DOHH2 (cell line): ENCODE measurements around the gene CAPZB.

Experiments used
- EZH2phosphoT487 ChIP-seq: fragments of 200-600 bp; sonication (generic); IDR thresholded peaks from 2 replicates; pipeline ENCODE4 v1.6.1; 2017; ENCODE audit warnings: borderline replicate concordance, mild to moderate bottlenecking, antibody characterized with exemption, low read length, moderate library complexity, mixed read lengths
- TF ChIP-seq, protein P1 (sequence below): fragments of 200-600 bp; sonication (generic); IDR thresholded peaks from one replicate; pipeline ENCODE4 v1.5.1; 2014; ENCODE audit warnings: antibody characterized with exemption, mild to moderate bottlenecking, low read depth, low read length; ENCODE audit not compliant: poor library complexity, severe bottlenecking

DNA sequence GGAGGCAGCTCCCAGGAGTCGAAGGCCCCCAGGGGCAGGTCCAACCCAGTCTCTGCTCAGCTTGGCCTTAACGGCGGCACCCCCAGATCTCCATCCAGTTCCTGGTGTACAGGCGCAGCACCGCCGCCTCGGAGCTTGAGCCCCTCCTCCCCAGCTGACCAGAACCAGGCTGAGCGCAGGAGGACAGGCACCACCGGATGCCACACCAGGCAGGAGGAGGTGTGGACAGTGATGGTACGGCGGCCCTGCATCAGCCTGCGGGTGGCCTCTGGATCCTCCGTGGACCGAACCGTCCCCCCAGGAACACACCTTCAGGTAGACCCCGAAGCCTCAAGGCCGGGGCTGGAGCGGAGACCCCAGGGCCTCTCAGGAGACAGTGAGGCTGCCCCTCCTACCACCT, 156.9 kb downstream of the CAPZB start:
- TF ChIP-seq, protein P1, sequence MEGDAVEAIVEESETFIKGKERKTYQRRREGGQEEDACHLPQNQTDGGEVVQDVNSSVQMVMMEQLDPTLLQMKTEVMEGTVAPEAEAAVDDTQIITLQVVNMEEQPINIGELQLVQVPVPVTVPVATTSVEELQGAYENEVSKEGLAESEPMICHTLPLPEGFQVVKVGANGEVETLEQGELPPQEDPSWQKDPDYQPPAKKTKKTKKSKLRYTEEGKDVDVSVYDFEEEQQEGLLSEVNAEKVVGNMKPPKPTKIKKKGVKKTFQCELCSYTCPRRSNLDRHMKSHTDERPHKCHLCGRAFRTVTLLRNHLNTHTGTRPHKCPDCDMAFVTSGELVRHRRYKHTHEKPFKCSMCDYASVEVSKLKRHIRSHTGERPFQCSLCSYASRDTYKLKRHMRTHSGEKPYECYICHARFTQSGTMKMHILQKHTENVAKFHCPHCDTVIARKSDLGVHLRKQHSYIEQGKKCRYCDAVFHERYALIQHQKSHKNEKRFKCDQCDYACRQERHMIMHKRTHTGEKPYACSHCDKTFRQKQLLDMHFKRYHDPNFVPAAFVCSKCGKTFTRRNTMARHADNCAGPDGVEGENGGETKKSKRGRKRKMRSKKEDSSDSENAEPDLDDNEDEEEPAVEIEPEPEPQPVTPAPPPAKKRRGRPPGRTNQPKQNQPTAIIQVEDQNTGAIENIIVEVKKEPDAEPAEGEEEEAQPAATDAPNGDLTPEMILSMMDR = no peak
- TF ChIP-seq EZH2phosphoT487 = no peak
